Adrenal gland (tissue), 12 donors: ENCODE results near the gene FSTL5. TPM values are rescaled to one million over a fixed set of nuclear protein-coding genes. Genes with fewer than 3 reads are reported as not detected.

ENCODE experiments used
- DNase-seq, 7 donors: peaks; one replicate each; pipeline ENCODE4 v3.0.0-alpha.2; 2019 to 2020
- H3K27ac ChIP-seq, 5 donors: fragments of 200-600 bp; sonication (generic) in 4 of 5; 1 replicate in 3 of 5; 2 replicates in 2 of 5; pipeline versions ENCODE4 v1.5.1 to v1.8.0; 2016 to 2020; ENCODE audit warnings: mild to moderate bottlenecking in 1 of 5
- H3K27me3 ChIP-seq: fragments of 200-600 bp; 2 replicates; pipeline ENCODE4 v1.8.0; 2021
- H3K36me3 ChIP-seq, 2 donors: fragments of 200-600 bp; replicated peaks in 1 of 2; 1 replicate in 1 of 2; 2 replicates in 1 of 2; pipeline versions ENCODE4 v1.5.1 to v1.8.0; 2018 to 2022
- H3K4me1 ChIP-seq, 2 donors: fragments of 200-600 bp; replicated peaks in 1 of 2; 1 replicate in 1 of 2; 2 replicates in 1 of 2; pipeline versions ENCODE4 v1.5.1 to v1.8.0; 2018 to 2021
- H3K4me3 ChIP-seq, 4 donors: fragments of 200-600 bp; sonication (generic) in 3 of 4; one replicate each; pipeline ENCODE4 v1.5.1; 2016 to 2018
- H3K9me3 ChIP-seq, 3 donors: fragments of 200-600 bp; sonication (generic) in 1 of 3; replicated peaks in 1 of 3; 1 replicate in 2 of 3; 2 replicates in 1 of 3; pipeline versions ENCODE4 v1.5.1 to v1.8.0; 2016 to 2021
- POLR2A ChIP-seq, 2 donors: fragments of 450-650 bp; IDR thresholded peaks; one replicate each; pipeline ENCODE4 v1.6.1; 2017; ENCODE audit warnings: antibody characterized with exemption in 2 of 2, mild to moderate bottlenecking in 2 of 2, moderate library complexity in 1 of 2
- WGBS, 4 donors: extraction: QIAGEN DNeasy Blood & Tissue Kit in 2 of 4; methylation state at CpG; one replicate each; pipeline versions ENCODE4 v1.1.5 to v1.1.7; 2013 to 2017; 5-methylcytosine and 5-hydroxymethylcytosine counted together
- intact Hi-C, 2 donors: fragments of 100-400 bp; cut with DNase I; formaldehyde crosslinking; loops; one replicate each; pipeline versions ENCODE4 v1.14.1 to v1.15.0; 2022 to 2023
- polyA plus RNA-seq, 3 donors: library from polyadenylated mRNA; stranded (reverse); fragments of 200-250 nt in 2 of 3; fragments of 350-450 nt in 1 of 3; fragmentation: Illumina TruSeq in 1 of 3; extraction: RNeasy Lipid Tissue Mini Kit (QIAGEN cat#74804) in 1 of 3; gene quantifications; one replicate each; pipeline ENCODE4 v1.2.3, GENCODE V29; 2013 to 2014
- total RNA-seq, 9 donors: library from RNA; depleted of rRNA in 4 of 9; stranded (reverse); fragments of >200 nt in 4 of 9; fragments of 120-200 nt in 1 of 9; fragmentation: NEBNext Ultra II Directional in 1 of 9; extraction: Animal tissue kit (Norgen Biotek cat#: 25700) in 1 of 9; gene quantifications; one replicate each; pipeline versions ENCODE4 v1.1.0 to v1.2.4, GENCODE V29; 2013 to 2023
- TF ChIP-seq, protein P1 (sequence below), 6 experiments: fragments of 450-650 bp in 4 of 6; fragments of 200-600 bp in 2 of 6; sonication (generic) in 1 of 6; IDR thresholded peaks; 1 replicate in 5 of 6; 2 replicates in 1 of 6; pipeline versions ENCODE4 v1.5.1 to v1.8.0; 2016 to 2021; ENCODE audit warnings: antibody characterized with exemption in 6 of 6, mild to moderate bottlenecking in 2 of 6, moderate library complexity in 1 of 6
- donor health status: healthy with polysubstance abuse.
- donor health status: Bipolar disorder and iron deficiency.
- donor health status: DM: yes; HTN: yes; CAD: no.
- donor health status: DM: no; HTN: no; CAD: no.
- donor health status: DM: no; HTN: no; CAD: no.
- donor health status: DM: yes; HTN: yes; CAD: no.

FSTL5 gene
- total and polyA plus RNA-seq, 12 donors, result 0.10 to 7.7 (median 0.64) TPM; not detected in 3

DNA sequence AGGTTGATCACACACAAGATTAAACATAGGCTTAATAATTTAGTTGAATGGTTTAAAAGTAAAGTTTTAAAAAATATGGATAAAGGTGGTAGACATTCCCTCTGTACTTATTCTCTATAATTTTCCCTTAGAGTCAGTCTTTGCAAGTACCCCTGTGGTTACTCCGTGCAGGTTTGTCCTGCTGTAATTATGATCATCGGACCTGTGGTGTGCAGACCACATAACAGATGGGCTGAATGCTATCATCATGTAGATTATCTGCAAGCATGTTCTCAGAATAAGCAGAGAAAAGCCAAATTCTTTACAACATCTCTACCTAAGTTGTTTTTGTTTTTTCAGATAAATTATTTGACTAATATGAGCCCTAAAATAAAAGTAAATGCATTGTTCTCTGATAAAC lies 146.8 kb downstream of the FSTL5 start:
- H3K4me3 ChIP-seq, result no peak overlapping the region
- TF ChIP-seq POLR2A (IDR thresholded peaks at IDR 0.05), result no peak
- TF ChIP-seq, protein P1, sequence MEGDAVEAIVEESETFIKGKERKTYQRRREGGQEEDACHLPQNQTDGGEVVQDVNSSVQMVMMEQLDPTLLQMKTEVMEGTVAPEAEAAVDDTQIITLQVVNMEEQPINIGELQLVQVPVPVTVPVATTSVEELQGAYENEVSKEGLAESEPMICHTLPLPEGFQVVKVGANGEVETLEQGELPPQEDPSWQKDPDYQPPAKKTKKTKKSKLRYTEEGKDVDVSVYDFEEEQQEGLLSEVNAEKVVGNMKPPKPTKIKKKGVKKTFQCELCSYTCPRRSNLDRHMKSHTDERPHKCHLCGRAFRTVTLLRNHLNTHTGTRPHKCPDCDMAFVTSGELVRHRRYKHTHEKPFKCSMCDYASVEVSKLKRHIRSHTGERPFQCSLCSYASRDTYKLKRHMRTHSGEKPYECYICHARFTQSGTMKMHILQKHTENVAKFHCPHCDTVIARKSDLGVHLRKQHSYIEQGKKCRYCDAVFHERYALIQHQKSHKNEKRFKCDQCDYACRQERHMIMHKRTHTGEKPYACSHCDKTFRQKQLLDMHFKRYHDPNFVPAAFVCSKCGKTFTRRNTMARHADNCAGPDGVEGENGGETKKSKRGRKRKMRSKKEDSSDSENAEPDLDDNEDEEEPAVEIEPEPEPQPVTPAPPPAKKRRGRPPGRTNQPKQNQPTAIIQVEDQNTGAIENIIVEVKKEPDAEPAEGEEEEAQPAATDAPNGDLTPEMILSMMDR (IDR thresholded peaks at IDR 0.05), result no peak
- intact Hi-C loops, result no loop called here
- DNase-seq, result no peak
- 76 to 92% (median 85%) methylated on average over 2 of the region's 2 CpGs for WGBS, 4 donors
- H3K27me3 ChIP-seq, result no peaks in the 10 kb centered on the region
- no peaks in the 10 kb centered on the region for H3K36me3 ChIP-seq
- no peak overlapping the region for H3K27ac ChIP-seq
- no peaks in the 10 kb centered on the region for H3K9me3 ChIP-seq
- no peaks in the 10 kb centered on the region for H3K4me1 ChIP-seq

DNA sequence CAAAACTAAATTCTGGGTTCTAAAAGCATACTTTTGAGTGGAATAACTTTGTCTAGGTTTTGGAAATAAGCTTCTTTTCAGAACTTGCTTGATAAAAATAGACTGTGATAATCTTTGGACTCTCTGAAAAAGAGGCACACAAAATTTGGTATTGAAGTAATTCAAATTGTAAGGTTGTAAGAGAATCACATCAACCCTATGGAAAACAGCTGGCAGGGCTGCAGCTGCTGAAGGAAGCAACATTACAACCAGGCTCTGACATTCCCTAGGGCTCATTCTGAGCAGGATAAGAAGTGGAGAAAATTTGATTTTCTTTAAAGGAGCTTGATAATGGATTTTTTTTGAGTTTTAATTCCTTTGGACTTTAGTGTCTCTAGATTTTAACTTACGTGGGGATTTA lies 147.6 kb downstream of the FSTL5 start:
- TF ChIP-seq, protein P1 (IDR thresholded peaks at IDR 0.05), result no peak
- no peak for TF ChIP-seq POLR2A (IDR thresholded peaks at IDR 0.05)
- no peaks in the 10 kb centered on the region for H3K27me3 ChIP-seq
- no peaks in the 10 kb centered on the region for H3K36me3 ChIP-seq
- intact Hi-C loops, result no loop called here
- no peaks in the 10 kb centered on the region for H3K4me1 ChIP-seq
- no peak for DNase-seq
- no peaks in the 10 kb centered on the region for H3K9me3 ChIP-seq
- no peak overlapping the region for H3K27ac ChIP-seq
- 0 to 1% (median 0%) methylated on average over 1 of the region's 1 CpG for WGBS, 4 donors
- H3K4me3 ChIP-seq, result no peak overlapping the region

DNA sequence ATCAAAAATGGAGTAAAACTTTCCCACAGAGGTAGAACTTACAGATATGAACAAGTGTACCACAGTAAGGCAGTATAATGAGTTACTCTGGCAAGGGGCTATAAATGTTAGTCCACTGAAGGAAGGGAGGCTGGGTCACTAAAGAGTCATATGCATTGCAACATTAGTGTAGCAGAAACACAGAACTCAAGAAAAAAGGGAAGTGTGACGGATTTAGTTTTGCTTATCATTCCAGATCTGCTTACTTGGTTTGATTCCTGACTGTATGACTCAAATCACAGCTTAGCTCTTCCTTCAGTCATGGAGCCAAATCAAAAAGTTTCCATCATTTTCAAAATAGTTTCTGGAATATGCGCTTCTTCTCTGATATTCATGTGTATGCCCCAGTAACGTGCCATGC lies 148.7 kb downstream of the FSTL5 start:
- Histone ChIP-seq H3K4me3 (no peak overlapping the region), H3K27me3 (no peaks in the 10 kb centered on the region), H3K27ac (no peak overlapping the region), H3K4me1 (no peaks in the 10 kb centered on the region), H3K9me3 (no peaks in the 10 kb centered on the region), H3K36me3 (no peaks in the 10 kb centered on the region)
- no peak for TF ChIP-seq POLR2A (IDR thresholded peaks at IDR 0.05)
- TF ChIP-seq, protein P1 (IDR thresholded peaks at IDR 0.05), result no peak
- DNase-seq, result no peak
- intact Hi-C loops, result no loop called here
- 61 to 78% (median 69%) methylated on average over 3 of the region's 3 CpGs for WGBS, 4 donors

DNA sequence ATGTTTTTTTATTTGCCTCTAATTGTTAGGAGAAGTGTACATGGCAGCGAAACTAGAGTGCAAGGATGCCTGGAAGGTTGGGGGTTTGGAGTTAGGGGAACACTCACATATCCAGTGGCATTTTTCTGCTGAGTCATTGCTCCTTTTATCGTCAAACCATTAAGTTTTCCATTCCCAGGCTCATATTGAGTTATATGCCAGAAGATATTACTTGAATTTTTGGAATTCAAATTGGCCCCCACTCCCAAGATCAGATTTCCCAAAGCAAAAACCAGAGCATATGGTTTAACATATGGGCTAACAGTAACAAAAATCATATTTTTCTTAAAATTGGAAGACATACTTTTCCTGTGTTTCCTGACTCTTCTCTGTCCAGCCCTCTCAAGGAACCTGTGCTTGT lies 152.7 kb downstream of the FSTL5 start:
- Histone ChIP-seq H3K27ac (no peak overlapping the region), H3K4me3 (no peak overlapping the region), H3K4me1 (no peaks in the 10 kb centered on the region), H3K36me3 (no peaks in the 10 kb centered on the region), H3K9me3 (no peaks in the 10 kb centered on the region), H3K27me3 (no peaks in the 10 kb centered on the region)
- no peak for DNase-seq
- intact Hi-C loops, result no loop called here
- TF ChIP-seq, protein P1 (IDR thresholded peaks at IDR 0.05), result no peak
- TF ChIP-seq POLR2A (IDR thresholded peaks at IDR 0.05), result no peak
- 68 to 79% (median 70%) methylated on average over 2 of the region's 2 CpGs for WGBS, 4 donors
